PFSK-1 (cell line): ENCODE measurements around the gene CFAP74.

ENCODE experiments used
- FOXP2 ChIP-seq: optimal IDR thresholded peaks from 2 replicates; pipeline ENCODE3; 2011; ENCODE audit warnings: borderline replicate concordance, control low read depth, inconsistent platforms; ENCODE audit not compliant: insufficient read depth; ENCODE audit errors: extremely low read length, extremely low read depth
- POLR2AphosphoS5 ChIP-seq: IDR thresholded peaks from 2 replicates; pipeline ENCODE4 v1.6.1; 2012; ENCODE audit warnings: low read depth, mild to moderate bottlenecking, control low read depth, low read length, moderate library complexity
- SIN3A ChIP-seq: IDR thresholded peaks from 2 replicates; pipeline ENCODE4 v1.6.1; 2012; ENCODE audit warnings: mild to moderate bottlenecking, low read length, moderate library complexity, borderline replicate concordance; ENCODE audit not compliant: insufficient read depth
- TAF1 ChIP-seq: IDR thresholded peaks from 2 replicates; pipeline ENCODE4 v1.6.1; 2012; ENCODE audit warnings: low read length, control low read depth, borderline replicate concordance; ENCODE audit not compliant: insufficient read depth
- TF ChIP-seq, protein P1 (sequence below), 2 experiments: IDR thresholded peaks; 2 replicates each; pipeline versions ENCODE4 v1.6.1 to v1.8.0; 2011 to 2012; ENCODE audit warnings: low read depth in 2 of 2, low read length in 2 of 2, control low read depth in 1 of 2, inconsistent platforms in 1 of 2, mild to moderate bottlenecking in 1 of 2, moderate library complexity in 1 of 2; ENCODE audit not compliant: insufficient read depth in 1 of 2

Gene CFAP74

DNA sequence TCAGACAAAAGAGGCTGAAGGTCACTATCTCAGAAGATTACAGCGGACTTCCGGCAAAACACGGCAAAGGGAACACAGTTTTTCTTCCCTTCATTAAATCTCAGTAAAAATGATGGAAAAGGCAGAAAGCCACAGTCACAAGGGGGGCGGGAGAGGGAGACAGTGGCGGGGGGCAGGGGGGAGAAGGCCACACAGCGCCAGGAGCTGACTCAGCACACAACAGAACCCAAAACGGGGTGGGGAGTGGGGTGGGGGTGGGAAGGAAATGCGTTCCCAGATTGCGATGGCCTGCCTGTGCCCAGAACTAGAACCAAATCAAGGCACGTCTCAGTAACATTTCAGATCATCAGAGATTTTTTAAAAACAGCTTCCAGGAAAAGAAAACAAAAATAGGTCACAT lies 13.4 kb downstream of the CFAP74 start:
- TF ChIP-seq SIN3A (no peak), TAF1 (no peak), POLR2AphosphoS5 (no peak), FOXP2 (no peak)
- TF ChIP-seq, protein P1, sequence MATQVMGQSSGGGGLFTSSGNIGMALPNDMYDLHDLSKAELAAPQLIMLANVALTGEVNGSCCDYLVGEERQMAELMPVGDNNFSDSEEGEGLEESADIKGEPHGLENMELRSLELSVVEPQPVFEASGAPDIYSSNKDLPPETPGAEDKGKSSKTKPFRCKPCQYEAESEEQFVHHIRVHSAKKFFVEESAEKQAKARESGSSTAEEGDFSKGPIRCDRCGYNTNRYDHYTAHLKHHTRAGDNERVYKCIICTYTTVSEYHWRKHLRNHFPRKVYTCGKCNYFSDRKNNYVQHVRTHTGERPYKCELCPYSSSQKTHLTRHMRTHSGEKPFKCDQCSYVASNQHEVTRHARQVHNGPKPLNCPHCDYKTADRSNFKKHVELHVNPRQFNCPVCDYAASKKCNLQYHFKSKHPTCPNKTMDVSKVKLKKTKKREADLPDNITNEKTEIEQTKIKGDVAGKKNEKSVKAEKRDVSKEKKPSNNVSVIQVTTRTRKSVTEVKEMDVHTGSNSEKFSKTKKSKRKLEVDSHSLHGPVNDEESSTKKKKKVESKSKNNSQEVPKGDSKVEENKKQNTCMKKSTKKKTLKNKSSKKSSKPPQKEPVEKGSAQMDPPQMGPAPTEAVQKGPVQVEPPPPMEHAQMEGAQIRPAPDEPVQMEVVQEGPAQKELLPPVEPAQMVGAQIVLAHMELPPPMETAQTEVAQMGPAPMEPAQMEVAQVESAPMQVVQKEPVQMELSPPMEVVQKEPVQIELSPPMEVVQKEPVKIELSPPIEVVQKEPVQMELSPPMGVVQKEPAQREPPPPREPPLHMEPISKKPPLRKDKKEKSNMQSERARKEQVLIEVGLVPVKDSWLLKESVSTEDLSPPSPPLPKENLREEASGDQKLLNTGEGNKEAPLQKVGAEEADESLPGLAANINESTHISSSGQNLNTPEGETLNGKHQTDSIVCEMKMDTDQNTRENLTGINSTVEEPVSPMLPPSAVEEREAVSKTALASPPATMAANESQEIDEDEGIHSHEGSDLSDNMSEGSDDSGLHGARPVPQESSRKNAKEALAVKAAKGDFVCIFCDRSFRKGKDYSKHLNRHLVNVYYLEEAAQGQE (IDR thresholded peaks at IDR 0.05; ENCODE audit: insufficient read depth in 1 of 2, low read depth in 2 of 2, low read length in 2 of 2), result no peak

DNA sequence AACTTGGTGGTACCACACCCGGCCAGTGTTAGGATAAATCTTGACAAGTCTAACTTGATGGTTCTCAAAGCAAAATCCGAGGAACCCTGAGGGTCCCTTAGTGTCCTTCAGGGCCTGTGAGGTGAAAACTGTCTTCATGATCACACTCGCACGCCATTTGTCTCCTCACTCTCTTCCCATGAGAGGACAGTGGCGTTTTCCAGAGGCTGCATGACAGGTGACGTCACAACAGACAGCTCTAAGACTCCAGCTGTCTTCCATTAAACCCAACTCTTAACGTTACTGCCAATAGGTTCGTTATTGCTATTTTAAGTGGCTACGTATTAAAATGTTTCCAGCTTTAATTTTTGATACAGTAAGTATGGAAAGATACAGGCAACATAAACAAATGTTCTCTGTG lies 13.8 kb downstream of the CFAP74 start:
- TF ChIP-seq SIN3A, result no peak
- no peak for TF ChIP-seq FOXP2
- TF ChIP-seq, protein P1 (IDR thresholded peaks at IDR 0.05; ENCODE audit: insufficient read depth in 1 of 2, low read depth in 2 of 2, low read length in 2 of 2), result no peak
- no peak for TF ChIP-seq POLR2AphosphoS5
- TF ChIP-seq TAF1, result no peak

DNA sequence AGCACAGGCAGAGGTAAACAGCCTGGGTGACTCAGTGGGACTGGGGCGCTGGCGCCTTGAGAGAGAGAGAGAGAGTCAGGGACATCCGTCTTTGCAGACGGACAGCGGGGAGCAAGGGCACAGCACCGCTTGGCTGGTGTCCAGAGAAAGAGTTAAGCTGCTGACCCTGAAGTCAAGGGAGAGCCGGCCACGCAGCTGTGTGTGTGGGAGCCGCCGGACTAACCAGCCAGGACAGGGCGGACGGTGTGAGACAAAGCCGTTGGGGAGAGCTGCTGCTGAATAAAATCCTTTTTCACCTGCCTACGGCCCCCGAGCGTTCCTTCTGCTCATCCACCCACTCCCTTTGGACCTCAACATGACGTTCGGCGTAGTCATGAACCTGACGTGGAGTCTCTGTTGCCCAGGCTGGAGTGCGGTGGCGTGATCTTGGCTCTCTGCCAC lies 14.5 kb downstream of the CFAP74 start:
- TF ChIP-seq FOXP2, result no peak
- TF ChIP-seq TAF1, result no peak
- no peak for TF ChIP-seq SIN3A
- no peak for TF ChIP-seq POLR2AphosphoS5
- TF ChIP-seq, protein P1 (IDR thresholded peaks at IDR 0.05; ENCODE audit: insufficient read depth in 1 of 2, low read depth in 2 of 2, low read length in 2 of 2), result no peak

DNA sequence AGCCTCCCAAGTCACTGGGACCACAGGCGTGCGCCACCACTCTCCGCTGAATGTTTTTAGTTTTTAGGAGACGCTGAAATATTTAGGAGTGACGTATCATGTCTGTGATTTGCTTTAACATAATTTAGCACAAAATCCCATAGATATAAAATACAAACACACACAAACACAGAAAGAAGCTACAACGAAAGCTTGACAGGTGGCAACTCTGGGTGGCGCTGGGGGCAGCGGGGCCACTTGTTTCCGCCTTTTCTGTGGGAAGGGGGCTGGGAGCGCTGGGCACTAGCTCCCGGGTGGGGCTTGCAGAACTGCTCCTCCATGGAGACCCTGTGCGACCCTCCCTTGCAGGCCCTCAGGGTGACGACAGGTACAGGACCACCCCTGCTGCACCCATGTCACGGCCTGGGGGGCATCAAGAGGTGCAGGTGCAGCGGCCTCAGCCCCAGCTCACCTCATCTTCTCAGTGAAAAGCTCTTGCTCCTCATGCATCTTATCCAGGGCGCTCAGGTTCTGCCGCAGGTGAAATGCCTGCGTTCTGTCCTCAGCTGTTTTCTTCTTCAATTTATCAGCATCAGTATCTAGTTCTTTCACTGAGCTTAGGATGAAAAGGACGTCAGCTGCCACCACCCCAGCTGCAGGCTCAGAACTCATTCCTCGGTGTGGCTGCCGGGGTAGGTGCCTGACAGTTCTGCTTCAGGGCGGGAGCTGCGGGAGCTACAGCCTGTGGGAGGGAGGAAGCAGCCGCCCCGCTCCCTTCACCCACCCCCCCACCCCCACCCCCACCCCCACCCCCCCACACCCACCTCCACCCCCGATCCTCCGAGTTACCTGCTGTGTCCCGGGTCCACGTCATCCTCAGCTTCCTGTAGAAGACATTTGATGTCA lies 15.3 kb downstream of the CFAP74 start:
- no peak for TF ChIP-seq POLR2AphosphoS5
- TF ChIP-seq, protein P1 (IDR thresholded peaks at IDR 0.05; ENCODE audit: insufficient read depth in 1 of 2, low read depth in 2 of 2, low read length in 2 of 2), result no peak
- TF ChIP-seq FOXP2, result no peak
- no peak for TF ChIP-seq SIN3A
- TF ChIP-seq TAF1, result no peak
